HG03565 (cell line): ENCODE measurements around the gene HSPA1B.
"Not testable (repeated sequence)": the region's sequence is repeated elsewhere in the genome, so short reads cannot be mapped to it uniquely, and the experiment has no call there.

Experiments
- ATAC-seq: cut with Tn5 transposase; IDR thresholded peaks from one replicate; pipeline ENCODE4 v1.9.1; 2021; ENCODE audit warnings: mild to moderate bottlenecking, moderate library complexity; ENCODE audit not compliant: unreplicated experiment

Gene HSPA1B

GRCh38 chr6:31825553-31825952, 2.0 kb upstream of the HSPA1B start:
- ATAC-seq, result no peak

DNA sequence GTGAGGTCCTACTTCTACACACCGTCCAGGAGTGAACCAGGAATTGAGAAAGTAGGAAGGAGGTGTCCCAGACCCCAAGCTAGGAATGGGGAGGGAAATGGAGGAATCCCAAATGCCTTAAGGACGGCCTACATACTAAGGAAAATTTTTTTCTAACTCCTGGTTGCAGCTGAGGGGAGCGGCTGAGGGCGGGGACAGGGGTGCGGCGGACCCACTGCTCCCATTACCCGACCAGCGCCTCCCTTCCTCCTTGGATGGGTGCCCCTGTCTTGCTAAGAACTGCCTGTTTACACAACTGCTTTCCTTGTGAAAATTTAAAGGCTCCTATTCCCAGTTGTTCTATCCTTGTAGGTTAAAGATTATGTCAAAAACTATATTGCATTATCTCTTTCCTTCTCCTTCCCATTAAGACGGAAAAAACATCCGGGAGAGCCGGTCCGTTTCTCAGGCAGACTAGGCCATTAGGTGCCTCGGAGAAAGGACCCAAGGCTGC, 699 bp upstream of the HSPA1B start:
- ATAC-seq, result no peak

DNA sequence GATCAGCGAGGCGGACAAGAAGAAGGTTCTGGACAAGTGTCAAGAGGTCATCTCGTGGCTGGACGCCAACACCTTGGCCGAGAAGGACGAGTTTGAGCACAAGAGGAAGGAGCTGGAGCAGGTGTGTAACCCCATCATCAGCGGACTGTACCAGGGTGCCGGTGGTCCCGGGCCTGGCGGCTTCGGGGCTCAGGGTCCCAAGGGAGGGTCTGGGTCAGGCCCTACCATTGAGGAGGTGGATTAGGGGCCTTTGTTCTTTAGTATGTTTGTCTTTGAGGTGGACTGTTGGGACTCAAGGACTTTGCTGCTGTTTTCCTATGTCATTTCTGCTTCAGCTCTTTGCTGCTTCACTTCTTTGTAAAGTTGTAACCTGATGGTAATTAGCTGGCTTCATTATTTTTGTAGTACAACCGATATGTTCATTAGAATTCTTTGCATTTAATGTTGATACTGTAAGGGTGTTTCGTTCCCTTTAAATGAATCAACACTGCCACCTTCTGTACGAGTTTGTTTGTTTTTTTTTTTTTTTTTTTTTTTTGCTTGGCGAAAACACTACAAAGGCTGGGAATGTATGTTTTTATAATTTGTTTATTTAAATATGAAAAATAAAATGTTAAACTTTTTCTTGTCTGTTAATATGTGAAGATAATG, 2.2 kb downstream of the HSPA1B start:
- no peak for ATAC-seq

DNA sequence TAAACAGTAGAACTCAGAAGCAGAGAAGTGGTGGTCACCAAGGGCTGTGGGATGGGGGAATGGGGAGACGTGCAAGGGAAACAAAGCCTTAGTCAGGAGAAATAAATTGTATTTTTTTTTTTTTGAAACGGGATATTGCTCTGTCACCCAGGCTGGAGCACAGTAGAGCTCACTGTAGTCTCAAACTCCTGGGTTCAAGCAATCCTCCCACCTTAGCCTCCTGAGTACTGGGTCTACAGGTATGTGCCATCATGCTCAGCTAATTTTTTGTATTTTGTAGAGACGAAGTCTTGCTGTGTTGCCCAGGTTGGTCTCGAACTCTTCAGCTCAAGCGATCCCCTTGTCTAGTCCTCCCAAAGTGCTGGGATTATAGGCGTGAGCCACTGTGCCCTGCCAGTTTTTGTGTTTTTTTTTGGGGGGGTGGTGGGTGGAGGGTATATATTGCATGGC, 3.4 kb downstream of the HSPA1B start:
- no peak for ATAC-seq

DNA sequence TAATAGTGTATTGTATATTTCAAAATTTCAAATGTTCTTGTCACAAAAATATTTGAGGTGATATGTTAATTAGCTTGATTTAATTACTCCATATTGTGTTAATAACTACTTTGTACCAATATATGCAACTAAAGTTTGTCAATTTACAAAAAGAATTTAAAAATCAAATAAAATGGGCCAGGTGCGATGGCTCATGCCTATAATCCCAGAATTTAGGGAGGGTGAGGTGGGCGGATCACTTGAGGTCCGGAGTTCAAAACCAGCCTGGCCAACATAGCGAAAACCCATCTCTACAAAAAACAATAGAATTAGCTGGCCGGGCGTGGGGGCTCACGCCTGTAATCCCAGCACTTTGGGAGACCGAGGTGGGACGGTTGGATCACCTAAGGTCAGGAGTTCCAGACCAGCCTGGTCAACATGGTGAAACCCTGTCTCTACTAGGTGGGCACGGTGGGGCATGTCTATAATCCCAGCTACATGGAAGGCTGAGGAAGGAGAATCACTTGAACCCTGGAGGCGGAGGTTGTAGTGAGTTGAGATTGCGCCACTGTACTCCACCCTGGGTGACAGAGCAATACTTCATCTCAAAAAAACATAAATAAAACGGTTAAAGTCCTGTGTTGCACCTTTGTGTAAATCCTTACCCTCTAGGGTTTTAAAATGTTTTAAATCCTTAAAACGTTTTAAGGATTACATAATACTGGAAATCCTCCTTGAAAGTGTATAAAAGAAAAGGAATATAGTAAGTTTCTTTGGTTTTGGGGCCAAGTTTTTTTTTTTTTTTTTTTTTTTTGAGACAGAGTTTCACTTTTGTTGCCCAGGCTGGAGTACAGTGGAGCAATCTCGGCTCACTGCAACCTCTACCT, 4.0 kb downstream of the HSPA1B start:
- ATAC-seq, result no peak

- no peak for ATAC-seq
These were observed 7.1 kb downstream of the HSPA1B start for GRCh38 chr6:31834367-31835250.

GRCh38 chr6:31836047-31836473, 8.5 kb downstream of the HSPA1B start:
- ATAC-seq, result no peak

- no peak for ATAC-seq
These were observed 9.2 kb downstream of the HSPA1B start for GRCh38 chr6:31836474-31837368.

DNA sequence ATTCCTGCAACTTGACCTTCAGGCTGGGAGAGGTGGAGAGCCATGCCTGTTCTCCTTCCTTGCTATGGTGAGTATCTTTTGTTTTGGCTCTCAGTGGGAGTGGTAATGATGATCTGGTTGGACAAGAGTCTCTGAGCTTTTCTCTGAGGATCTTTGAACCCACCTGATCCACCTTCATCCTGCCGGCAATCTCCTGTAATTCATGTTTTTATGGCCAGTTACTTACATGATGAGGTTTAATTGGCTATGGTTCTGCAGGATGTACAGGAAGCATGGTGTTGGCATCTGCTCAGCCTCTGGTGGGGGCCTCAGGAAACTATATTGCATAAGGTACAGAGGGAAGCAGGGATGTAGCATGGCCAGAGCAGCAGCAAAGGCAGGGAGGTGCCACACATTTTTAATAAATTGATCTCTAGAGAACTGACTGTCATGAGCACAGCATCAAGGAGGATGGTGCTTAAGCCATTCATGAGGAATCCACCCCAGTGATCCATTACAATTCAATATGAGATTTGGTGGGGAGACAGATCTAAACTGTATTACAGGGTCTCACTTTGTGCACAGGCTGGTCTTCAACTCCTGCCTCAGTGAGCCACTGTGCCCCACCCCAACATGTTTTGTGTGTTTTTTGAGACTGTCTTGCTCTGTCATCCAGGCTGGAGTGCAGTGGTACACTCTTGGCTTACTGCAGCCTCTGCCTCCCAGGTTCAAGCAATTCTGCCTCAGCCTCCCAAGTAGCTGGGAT, 10.0 kb downstream of the HSPA1B start:
- ATAC-seq, result no peak

GRCh38 chr6:31838114-31838553, 10.6 kb downstream of the HSPA1B start:
- ATAC-seq, result not testable (repeated sequence)

- no peak for ATAC-seq
These were observed 11.4 kb downstream of the HSPA1B start for GRCh38 chr6:31838968-31839367.

GRCh38 chr6:31839779-31840126, 12.2 kb downstream of the HSPA1B start:
- ATAC-seq, result not testable (repeated sequence)

DNA sequence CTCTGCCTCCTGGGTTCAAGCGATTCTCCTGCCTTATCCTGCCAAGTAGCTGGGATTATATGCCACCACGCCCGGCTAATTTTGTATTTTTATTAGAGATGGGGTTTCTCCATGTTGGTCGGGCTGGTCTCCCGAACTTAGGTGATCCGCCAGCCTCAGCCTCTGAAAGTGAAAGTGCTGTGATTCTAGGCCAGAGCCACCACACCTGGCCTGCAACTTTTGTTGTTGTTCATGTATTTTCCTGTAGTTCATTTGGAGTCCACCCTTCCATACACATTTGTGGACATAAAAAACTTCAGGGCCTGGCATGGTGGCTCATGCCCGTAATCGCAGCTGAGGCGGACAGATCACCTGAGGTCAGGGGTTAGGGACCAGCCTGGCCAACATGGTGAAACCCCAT, 14.5 kb downstream of the HSPA1B start:
- ATAC-seq, result no peak

DNA sequence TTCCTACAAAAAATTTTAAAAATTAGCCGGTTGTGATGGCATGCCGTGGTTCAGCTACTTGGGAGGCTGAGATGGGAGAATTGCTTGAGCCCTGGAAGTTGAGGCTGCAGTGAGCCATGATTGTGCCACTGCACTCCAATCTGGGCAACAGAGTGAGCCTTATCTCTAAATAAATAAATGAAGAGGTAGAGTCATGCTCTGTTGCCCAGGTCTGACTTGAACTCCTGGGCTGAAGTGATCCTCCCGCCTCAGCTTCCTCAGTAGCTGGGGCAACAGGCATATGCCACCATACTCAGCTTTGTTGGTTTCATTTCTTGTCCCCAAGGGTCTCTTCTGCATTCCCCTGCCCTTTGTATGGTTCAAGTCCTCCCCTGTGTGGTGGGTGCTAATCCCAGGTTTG, 17.0 kb downstream of the HSPA1B start:
- no peak for ATAC-seq

- ATAC-seq, result no peak
These were observed 19.9 kb downstream of the HSPA1B start for GRCh38 chr6:31847276-31847978.

GRCh38 chr6:31850765-31851484, 23.4 kb downstream of the HSPA1B start:
- no peak for ATAC-seq

- no peak for ATAC-seq
These were observed 23.9 kb downstream of the HSPA1B start for GRCh38 chr6:31851485-31851832.
